Dendritic cell treated with granulocyte-macrophage colony-stimulating factor and Interleukin-4, amounts not matched to agents 40 ng/mL and 50 ng/mL, for 4 days (primary cell): ENCODE measurements around the gene DCP1B.

Experiments
- H3K27ac Mint-ChIP-seq: one replicate; pipeline ENCODE4 v1.8.0; 2022; ENCODE audit warnings: mild to moderate bottlenecking, mixed read lengths
- H3K27me3 Mint-ChIP-seq: one replicate; pipeline ENCODE4 v1.8.0; 2022; ENCODE audit warnings: mild to moderate bottlenecking, mixed read lengths
- H3K36me3 Mint-ChIP-seq: one replicate; pipeline ENCODE4 v1.8.0; 2022; ENCODE audit warnings: low read depth, mixed read lengths
- H3K4me1 Mint-ChIP-seq: one replicate; pipeline ENCODE4 v1.8.0; 2022; ENCODE audit warnings: low read depth, mixed read lengths
- H3K4me3 Mint-ChIP-seq: one replicate; pipeline ENCODE4 v1.8.0; 2022; ENCODE audit warnings: mild to moderate bottlenecking, moderate library complexity, mixed read lengths
- H3K9me3 Mint-ChIP-seq: one replicate; pipeline ENCODE4 v1.8.0; 2022; ENCODE audit warnings: mixed read lengths
- intact Hi-C: fragments of 100-400 bp; cut with micrococcal nuclease; formaldehyde crosslinking; loops from one replicate; pipeline ENCODE4 v1.15.0; 2022

The DCP1B gene

DNA sequence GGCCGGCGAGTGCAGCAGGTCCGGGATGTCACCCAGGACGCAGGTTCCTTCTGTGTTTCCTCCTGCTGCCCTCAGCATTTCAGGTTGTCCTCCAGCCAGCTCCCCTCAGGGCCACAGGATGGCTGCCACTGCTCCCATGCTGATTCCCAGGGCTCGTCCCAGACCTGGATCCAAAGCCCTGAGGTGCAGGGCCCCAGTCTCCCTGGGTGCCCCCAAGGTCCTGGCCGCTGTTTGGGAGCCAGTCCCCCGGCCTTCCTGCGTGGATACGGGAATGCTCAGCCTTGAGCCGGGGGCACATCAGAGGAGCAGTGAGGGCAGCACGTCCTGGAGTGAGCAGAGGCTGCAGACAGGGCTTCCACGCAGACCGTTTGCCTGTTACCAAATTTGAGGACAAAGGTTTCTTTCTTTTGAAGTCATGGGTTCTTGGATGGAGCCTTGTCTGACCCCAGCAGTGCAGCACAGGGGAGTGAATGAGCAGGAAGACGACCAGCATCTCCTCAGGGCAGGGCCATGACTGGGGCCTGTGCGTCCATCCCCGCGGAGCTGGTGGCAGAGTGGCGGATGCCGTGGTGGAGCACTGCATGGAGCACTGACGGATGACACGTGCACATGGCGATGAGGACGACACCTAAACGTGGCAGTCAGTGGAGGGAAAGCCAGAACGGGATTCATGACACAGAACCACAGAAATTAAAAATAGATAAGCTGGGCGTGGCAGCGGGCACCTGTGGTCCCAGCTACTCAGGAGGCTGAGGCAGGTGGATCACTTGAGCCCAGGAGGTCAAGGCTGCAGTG lies 73.3 kb downstream of the DCP1B start:
- Mint-ChIP-seq H3K27me3 (peaks cover 26% of the 10 kb centered on the region), H3K9me3 (no peaks in the 10 kb centered on the region), H3K27ac (no peak overlapping the region), H3K36me3 (no peaks in the 10 kb centered on the region), H3K4me3 (no peak overlapping the region), H3K4me1 (peaks cover 31% of the 10 kb centered on the region)
- intact Hi-C loops = no loop called here

DNA sequence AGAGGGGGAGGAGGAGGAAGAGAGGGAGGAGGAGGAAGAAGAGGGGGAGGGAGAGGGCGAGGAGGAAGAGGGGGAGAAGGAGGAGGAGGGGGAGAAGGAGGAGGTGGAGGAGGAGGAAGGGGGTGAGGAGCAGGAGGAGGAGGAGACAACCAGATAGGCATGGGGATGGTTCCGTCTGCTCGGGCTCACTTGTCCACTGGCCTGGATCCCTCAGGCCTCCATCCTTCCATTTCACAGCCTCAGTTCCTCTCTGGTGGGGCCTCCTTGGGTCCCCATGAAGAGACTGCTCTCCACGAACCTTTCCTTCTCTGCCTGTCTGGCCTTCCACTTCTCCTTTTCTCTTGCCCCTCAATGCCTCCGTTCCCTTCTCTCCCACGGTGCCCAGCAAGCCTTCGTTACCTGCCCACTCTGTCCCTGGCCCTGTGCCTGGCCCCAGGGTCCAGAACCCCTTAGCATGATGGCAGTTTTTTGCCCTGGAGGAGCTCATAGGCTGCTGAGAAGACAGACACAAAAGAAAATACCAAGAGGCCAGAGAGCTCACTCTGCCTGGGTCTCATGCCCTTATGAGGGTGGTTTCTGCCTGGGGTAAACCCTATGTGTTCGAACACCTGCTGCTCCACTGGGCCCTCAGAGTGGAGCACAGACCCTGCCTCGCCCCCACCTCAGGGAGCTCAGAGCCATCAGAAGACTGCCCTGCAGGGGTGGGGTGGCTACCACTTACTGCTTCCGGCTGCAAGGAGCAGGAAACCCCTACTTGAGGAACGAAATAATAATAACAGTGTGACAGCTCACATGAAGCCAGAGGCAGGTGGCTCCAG lies 74.1 kb downstream of the DCP1B start:
- Mint-ChIP-seq H3K27me3 (peaks cover 28% of the 10 kb centered on the region), H3K27ac (peak overlapping the region; percentile 50), H3K4me3 (no peak overlapping the region), H3K9me3 (no peaks in the 10 kb centered on the region), H3K4me1 (peaks cover 38% of the 10 kb centered on the region), H3K36me3 (no peaks in the 10 kb centered on the region)
- intact Hi-C loops = no loop called here

DNA sequence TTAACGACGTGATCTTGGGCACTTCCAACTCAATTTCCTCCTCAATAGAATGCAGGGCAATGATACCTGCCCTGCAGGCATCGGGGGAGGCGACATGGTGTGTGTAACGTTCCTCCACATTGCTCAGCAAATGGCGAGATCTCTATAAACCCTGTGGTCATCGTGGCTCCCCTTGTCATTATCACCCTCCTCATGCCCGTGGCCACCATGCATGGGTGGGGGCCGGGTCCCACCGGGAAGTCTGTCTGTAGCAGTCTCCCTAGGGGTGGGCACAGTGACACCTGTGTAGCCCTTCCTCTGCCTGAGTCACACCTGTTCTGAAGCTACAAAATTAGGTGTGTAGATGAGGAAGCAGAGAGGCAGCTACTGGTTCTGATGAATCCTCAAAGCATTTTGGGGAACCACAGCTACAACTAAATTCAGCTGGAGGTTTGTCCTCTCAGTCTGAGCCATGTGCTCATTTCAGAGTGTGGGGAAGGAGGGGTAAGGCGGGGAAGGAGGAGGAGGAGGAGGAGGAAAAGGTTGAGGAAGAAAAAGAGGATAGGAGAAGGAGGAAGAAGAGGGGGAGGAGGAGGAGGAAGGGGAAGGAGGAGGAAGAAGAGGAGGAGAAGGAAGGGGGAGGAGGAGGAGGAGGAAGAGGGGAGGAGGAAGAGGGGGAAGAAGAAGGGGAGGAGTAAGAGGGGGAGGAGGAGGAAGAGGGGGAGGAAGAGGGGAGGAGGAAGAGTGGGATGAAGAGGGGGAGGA lies 74.8 kb downstream of the DCP1B start:
- no peak overlapping the region for H3K4me3 Mint-ChIP-seq

DNA sequence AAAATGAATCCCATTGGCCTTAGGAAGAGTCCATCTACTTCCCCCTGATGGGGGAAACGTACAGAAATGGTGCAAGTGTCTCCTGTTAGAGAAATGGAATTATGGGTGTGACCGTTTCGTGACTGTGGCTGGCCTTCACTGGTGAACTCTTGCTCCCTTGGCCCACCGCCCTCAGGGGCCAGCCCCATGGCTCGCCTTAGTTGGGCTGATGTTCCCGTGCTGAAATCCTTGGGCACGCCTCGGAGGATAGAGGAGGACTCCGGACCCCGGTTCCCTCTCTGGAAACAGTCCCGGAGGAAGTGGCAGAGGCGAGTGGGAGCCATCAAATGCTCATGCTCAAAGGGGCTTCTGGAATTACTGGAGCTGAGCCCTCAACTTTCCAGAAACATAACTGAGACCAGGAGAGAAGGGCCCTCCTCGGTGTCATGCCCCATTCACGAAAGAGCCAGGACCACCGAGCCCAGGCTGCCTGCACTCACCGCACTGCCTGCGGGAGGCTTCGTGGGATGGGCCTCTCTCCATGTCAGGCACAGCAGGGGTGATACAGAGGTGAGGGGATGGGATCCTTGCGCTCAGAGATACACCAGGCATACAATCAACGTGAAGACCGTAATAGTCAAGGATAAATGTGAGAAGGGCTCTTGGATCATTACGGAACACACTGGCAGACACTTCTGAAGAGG lies 75.7 kb downstream of the DCP1B start:
- H3K27me3 Mint-ChIP-seq = peaks cover 31% of the 10 kb centered on the region
- peaks cover 54% of the 10 kb centered on the region for H3K4me1 Mint-ChIP-seq
- no peak overlapping the region for H3K27ac Mint-ChIP-seq
- H3K36me3 Mint-ChIP-seq = no peaks in the 10 kb centered on the region
- intact Hi-C loops = no loop called here
- H3K9me3 Mint-ChIP-seq = no peaks in the 10 kb centered on the region
- no peak overlapping the region for H3K4me3 Mint-ChIP-seq

More for the DNA sequence above, 74.8 kb downstream of the DCP1B start:
- no peaks in the 10 kb centered on the region for H3K36me3 Mint-ChIP-seq
- H3K9me3 Mint-ChIP-seq = no peaks in the 10 kb centered on the region
- intact Hi-C loops = no loop called here
- no peak overlapping the region for H3K27ac Mint-ChIP-seq
- H3K27me3 Mint-ChIP-seq = peaks cover 31% of the 10 kb centered on the region
- peaks cover 45% of the 10 kb centered on the region for H3K4me1 Mint-ChIP-seq

DNA sequence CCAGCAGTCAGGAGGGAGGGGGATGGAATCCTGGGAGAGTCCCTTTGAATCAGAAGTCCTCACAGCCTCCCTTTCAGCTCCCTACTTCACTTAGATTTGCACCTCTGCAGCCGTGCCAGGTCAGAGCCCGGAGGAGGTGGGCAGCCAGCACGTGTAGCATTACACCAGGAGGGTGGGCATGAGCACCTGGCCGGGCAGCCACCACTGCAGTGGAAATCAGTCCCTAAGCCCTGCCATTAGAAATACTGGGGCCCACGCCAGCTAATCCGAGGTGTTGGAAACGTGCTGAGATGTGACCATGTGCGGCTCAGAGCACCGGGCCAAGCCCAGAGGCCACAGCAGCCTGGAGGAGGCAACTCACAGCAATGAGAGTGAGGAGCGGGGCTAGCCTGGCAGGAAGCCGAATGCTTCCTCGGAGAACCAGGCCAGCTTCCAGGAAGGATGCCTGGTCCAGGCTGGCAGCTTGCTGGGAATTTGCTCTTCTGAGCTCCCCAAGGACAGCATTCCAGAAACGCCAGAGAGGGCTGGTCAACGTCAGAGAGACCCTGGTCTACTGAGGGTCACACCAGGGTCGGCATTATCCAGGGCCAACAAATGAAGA lies 76.4 kb downstream of the DCP1B start:
- H3K36me3 Mint-ChIP-seq = no peaks in the 10 kb centered on the region
- no peaks in the 10 kb centered on the region for H3K9me3 Mint-ChIP-seq
- intact Hi-C loops = no loop called here
- no peak overlapping the region for H3K4me3 Mint-ChIP-seq
- no peak overlapping the region for H3K27ac Mint-ChIP-seq
- H3K27me3 Mint-ChIP-seq = peaks cover 31% of the 10 kb centered on the region
- peaks cover 60% of the 10 kb centered on the region for H3K4me1 Mint-ChIP-seq

DNA sequence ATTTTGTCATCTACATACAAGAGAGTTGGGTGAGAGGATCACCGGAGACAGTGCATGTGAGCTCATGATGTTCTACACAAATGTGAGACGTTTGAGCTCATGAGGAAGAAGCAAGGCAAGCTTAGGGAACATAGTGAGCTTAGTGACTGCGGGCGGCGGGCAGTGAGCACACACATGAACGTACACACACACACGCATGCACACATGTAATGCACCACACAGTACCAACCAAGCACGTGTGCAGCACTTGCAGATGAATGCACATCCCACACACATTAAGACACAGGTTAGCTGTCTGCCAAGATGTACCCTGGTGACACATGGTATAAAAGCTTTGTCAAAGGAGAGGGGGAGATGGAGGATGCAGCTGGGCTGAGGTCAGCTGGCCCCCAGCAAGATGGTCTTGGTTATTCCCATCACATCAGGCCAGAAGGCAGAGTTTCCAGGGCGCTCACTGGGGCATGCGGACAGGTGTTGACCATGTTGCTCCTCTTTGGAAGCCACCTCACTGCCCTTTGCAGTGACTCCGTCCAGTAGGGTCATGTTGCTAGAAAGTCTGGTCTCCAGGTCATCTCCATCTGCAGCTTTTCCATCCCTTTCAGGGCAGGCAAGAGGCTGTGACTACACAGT lies 77.1 kb downstream of the DCP1B start:
- Mint-ChIP-seq H3K4me3 (no peak overlapping the region), H3K9me3 (no peaks in the 10 kb centered on the region), H3K4me1 (peaks cover 57% of the 10 kb centered on the region), H3K36me3 (no peaks in the 10 kb centered on the region), H3K27ac (no peak overlapping the region), H3K27me3 (peaks cover 26% of the 10 kb centered on the region)
- intact Hi-C loops = no loop called here

DNA sequence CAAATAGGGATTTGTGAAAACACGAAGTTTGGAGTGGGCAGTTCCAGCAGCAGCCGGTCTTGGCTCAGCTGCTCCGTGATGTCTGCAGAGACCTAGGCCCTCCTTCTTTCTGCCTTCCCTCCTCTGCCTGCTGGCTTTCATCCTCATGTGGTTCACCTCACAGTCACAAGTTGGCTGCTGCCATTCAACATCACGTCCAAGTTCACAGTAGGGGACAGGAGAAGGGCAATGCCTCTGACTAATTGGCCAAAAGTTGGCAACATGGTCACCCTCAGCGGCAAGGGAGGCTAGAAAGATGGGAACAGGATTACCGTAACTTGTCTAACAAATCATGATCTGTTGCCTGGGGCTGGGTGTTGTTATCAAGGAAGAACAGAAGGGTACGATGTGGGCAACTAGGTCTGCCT lies 78.0 kb downstream of the DCP1B start:
- intact Hi-C loops = no loop called here
- no peak overlapping the region for H3K27ac Mint-ChIP-seq
- H3K36me3 Mint-ChIP-seq = no peaks in the 10 kb centered on the region
- peaks cover 22% of the 10 kb centered on the region for H3K27me3 Mint-ChIP-seq
- H3K9me3 Mint-ChIP-seq = no peaks in the 10 kb centered on the region
- peaks cover 56% of the 10 kb centered on the region for H3K4me1 Mint-ChIP-seq
- H3K4me3 Mint-ChIP-seq = no peak overlapping the region

DNA sequence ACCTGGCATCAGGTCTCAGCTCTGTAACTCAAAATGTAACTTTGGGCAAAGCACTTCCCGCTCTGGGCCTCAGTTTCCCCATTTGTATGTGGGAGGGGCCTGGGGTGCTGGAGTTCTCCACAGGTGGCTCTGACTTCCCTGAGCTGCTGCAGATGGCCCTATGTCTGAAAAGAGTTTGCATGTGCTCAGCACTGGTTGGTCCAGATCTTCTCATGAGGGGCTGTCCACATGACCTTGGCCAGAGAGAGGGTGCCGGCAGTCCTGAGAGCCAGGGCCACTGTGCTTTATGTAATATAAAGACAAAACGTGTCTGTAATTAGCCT lies 78.6 kb downstream of the DCP1B start:
- no peak overlapping the region for H3K27ac Mint-ChIP-seq
- peaks cover 18% of the 10 kb centered on the region for H3K27me3 Mint-ChIP-seq
- intact Hi-C loops = no loop called here

DNA sequence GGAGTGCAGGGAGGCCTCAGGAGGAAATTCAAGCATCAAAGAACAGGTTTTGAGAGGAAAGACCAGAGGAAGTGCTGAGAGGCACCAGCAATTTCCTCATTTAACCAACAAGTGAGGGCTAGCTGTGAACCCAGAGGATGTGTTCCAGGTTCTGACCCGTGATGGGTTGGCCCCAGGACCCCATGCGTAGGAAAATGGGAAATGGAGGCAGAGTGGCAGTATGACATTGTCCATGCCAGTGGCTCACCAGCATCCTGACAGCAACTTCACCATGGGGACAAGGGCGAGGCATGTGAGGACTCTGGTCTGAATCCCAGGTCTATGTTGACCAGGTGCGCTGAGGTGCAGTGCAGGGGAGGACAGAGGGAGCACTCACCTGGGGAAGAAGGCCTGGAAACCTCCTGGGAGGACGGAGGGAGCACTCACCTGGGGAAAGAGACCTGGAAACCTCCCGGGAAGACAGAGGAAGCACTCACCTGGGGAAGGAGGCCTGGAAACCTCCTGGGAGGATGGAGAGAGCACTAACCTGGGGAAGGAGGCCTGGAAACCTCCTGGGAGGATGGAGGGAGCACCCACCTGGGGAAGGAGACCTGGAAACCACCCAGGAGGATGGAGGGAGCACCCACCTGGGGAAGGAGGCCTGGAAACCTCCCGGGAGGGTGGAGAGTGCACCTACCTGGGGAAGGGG lies 79.1 kb downstream of the DCP1B start:
- Mint-ChIP-seq H3K4me3 (no peak overlapping the region), H3K9me3 (no peaks in the 10 kb centered on the region), H3K27ac (peak overlapping the region; percentile 40), H3K27me3 (peaks cover 18% of the 10 kb centered on the region), H3K36me3 (peaks cover 5% of the 10 kb centered on the region), H3K4me1 (peaks cover 60% of the 10 kb centered on the region)
- intact Hi-C loops = loop anchor here (5.0 kb wide), 1 partner anchor 128 kb away; no protein-coding TSS in a partner anchor

More for the DNA sequence above, 78.6 kb downstream of the DCP1B start:
- no peaks in the 10 kb centered on the region for H3K36me3 Mint-ChIP-seq
- peaks cover 58% of the 10 kb centered on the region for H3K4me1 Mint-ChIP-seq
- H3K9me3 Mint-ChIP-seq = no peaks in the 10 kb centered on the region
- H3K4me3 Mint-ChIP-seq = no peak overlapping the region

DNA sequence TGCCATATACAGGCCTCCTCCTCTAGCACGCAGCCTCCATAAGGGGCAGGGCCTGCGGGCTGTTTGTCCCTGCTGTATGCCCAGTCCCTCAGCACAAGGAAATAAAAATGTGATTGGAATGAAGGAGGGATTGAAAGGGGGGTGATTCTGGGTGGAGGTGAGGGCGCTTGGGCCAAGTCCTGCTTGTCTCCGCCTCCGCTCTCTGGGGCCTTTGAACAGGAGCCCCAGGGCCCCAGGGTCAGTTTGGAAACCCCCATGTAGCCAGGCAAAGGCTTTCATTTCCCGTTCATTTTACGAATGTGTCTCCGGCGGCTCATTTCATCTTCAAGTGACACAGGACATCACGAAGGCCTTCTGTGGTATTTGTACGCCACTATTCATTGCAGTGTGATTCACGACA lies 81.3 kb downstream of the DCP1B start:
- H3K4me3 Mint-ChIP-seq = no peak overlapping the region
- peaks cover 18% of the 10 kb centered on the region for H3K27me3 Mint-ChIP-seq
- intact Hi-C loops = loop anchor here (5.0 kb wide), 1 partner anchor 126 kb away; no protein-coding TSS in a partner anchor
- H3K36me3 Mint-ChIP-seq = peaks cover 8% of the 10 kb centered on the region
- no peaks in the 10 kb centered on the region for H3K9me3 Mint-ChIP-seq
- H3K4me1 Mint-ChIP-seq = peaks cover 65% of the 10 kb centered on the region
- H3K27ac Mint-ChIP-seq = no peak overlapping the region

DNA sequence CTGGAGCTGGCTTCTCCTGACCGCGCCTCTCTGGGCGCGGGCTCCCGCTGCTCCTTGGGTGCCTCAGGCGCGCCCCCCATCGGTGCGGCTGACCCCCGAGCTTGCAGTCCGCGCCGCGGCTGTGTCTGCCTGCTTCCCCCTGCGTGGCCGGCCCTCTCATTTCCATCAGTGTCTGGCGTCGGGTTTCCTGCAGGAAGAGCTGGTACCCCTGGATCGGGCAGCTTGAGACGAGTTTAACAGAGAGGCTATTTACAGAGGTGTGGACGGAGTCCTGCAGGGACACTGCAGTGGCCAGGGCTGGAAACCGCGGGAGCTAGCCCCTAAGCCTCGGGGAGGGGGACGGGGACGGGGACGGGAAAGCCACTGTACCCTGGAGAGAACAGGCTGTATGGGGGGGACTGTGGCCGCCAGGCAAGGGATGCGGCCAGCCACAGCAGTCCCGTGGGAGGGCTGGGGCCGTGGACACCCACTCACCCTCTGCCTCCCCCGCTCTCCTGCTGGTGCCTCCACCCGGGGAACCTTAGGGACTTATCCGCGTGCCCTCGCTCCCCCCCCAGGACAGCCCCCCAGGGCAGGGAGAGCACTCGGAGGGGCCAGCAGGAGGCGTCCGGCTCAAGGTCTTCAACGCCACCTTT lies 82.1 kb downstream of the DCP1B start:
- intact Hi-C loops = loop anchor here (5.0 kb wide), 1 partner anchor 125 kb away; no protein-coding TSS in a partner anchor

DNA sequence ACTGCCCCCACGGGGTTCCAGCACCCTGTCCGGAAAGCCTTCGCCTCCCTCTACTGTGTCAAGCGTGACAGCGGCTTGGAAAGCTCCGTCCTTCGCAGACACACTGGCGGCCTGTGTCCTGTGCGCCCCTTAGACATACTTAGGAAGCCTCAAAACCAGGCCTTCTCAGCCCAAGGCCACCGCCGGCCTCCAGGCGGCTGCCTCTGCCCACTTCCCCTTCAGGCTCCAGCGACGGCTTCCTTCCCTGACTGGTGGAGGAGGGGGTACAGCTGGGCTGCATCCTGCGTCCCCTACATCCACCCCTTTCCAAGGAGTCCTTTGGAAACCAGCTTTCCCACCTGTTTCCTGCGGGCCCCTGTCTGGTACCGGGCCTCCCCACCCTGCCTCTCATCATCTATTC lies 83.3 kb downstream of the DCP1B start:
- Mint-ChIP-seq H3K4me3 (peak overlapping the region; percentile 45), H3K4me1 (peaks cover 79% of the 10 kb centered on the region), H3K36me3 (peaks cover 13% of the 10 kb centered on the region), H3K27ac (peak overlapping the region; percentile 80), H3K9me3 (no peaks in the 10 kb centered on the region), H3K27me3 (peaks cover 12% of the 10 kb centered on the region)
- intact Hi-C loops = loop anchor here (5.0 kb wide), 1 partner anchor 124 kb away; no protein-coding TSS in a partner anchor

More for the DNA sequence above, 82.1 kb downstream of the DCP1B start:
- Mint-ChIP-seq H3K27me3 (peaks cover 12% of the 10 kb centered on the region), H3K9me3 (no peaks in the 10 kb centered on the region), H3K27ac (no peak overlapping the region), H3K36me3 (peaks cover 13% of the 10 kb centered on the region), H3K4me1 (peaks cover 70% of the 10 kb centered on the region), H3K4me3 (no peak overlapping the region)
